Erythroblast (primary cell): ENCODE results near the gene POGK.

ENCODE experiments used
- GATA1 ChIP-seq: IDR thresholded peaks from 2 replicates; pipeline ENCODE4 v1.6.1; 2011; ENCODE audit warnings: low read depth, mild to moderate bottlenecking, control low read depth, low read length, moderate library complexity
- POLR2A ChIP-seq: IDR thresholded peaks from 2 replicates; pipeline ENCODE4 v1.6.1; 2011; ENCODE audit warnings: mild to moderate bottlenecking, low read length

DNA sequence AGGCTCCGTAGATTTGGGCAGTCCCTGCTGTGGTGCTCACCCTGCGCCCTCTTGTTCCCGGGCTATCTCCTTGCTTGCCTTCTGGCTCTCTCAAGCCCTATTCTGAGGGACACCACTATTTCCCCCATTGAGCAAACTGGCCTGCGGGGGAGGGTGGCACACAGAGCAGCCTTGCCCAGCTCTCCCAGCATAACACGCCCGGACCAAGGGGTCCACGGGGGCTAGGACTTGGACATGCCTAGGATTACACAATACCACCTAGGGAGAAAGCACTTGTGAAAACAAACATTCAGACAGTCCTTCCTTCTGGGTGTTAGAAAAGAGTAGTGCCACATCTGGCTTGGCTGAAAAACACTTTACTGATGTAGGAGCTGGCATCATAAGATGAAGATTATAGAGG is 29.4 kb downstream of the POGK start:
- TF ChIP-seq POLR2A (no peak), GATA1 (no peak)
